Transverse colon (tissue), 3 donors: Measurements from ENCODE around the gene SWAP70.

Source experiments
- CTCF ChIP-seq, 5 experiments: fragments of 200-600 bp in 3 of 5; fragments of 450-650 bp in 2 of 5; sonication (generic) in 3 of 5; IDR thresholded peaks; 1 replicate in 2 of 5; 2 replicates in 3 of 5; pipeline ENCODE4 v1.5.1; 2016 to 2017; ENCODE audit warnings: antibody characterized with exemption in 5 of 5, inconsistent platforms in 3 of 5, mild to moderate bottlenecking in 2 of 5, moderate library complexity in 1 of 5
- EP300 ChIP-seq: sonication (generic); formaldehyde crosslinking; IDR thresholded peaks from one replicate; pipeline ENCODE4 v1.6.1; 2017; ENCODE audit warnings: antibody characterized with exemption, low read depth

- TF ChIP-seq EP300 = no peak
- TF ChIP-seq CTCF (IDR thresholded peaks at IDR 0.05) = no peak
Measured at GRCh38 chr11:9651899-9652748, 11.8 kb upstream of the SWAP70 start.
